ENCODE results near the gene MYO10.

DNA sequence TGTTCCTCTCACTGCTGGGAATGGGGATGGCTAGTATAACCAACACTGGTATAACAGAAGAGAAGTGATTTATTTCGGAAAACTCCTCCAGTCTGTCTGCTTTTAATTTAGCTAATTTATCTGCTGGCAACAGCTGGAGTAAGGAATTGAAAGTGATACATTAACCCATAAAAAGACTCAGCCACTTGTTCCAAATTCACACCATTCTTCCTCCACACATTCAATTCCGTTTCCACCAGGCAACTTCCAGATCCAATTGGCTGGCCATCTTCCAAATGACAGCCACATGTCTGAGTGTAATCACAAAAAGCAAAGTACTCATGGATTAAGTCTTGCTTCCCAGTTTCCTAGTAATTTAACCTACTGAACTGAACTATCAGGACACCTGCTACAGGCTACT, 242.2 kb downstream of the MYO10 start:
- no peak for TF ChIP-seq CTCF (IDR thresholded peaks at IDR 0.05)
- TF ChIP-seq POLR2AphosphoS5 (IDR thresholded peaks at IDR 0.05) = no peak
- no peak for TF ChIP-seq POLR2A (IDR thresholded peaks at IDR 0.05)
